Hematopoietic multipotent progenitor cell treated with erythropoietin and hydrocortisone succinate and interleukin-3 and kit ligand, for 4 days (in vitro differentiated cells): ENCODE measurements around the gene GAB1.

Experiments
- DNase-seq: peaks from one replicate; pipeline ENCODE4 v3.0.0-alpha.2; 2015

The GAB1 gene

GRCh38 chr4:143424276-143424675 lies 87.6 kb downstream of the GAB1 start:
- no peak for DNase-seq

DNA sequence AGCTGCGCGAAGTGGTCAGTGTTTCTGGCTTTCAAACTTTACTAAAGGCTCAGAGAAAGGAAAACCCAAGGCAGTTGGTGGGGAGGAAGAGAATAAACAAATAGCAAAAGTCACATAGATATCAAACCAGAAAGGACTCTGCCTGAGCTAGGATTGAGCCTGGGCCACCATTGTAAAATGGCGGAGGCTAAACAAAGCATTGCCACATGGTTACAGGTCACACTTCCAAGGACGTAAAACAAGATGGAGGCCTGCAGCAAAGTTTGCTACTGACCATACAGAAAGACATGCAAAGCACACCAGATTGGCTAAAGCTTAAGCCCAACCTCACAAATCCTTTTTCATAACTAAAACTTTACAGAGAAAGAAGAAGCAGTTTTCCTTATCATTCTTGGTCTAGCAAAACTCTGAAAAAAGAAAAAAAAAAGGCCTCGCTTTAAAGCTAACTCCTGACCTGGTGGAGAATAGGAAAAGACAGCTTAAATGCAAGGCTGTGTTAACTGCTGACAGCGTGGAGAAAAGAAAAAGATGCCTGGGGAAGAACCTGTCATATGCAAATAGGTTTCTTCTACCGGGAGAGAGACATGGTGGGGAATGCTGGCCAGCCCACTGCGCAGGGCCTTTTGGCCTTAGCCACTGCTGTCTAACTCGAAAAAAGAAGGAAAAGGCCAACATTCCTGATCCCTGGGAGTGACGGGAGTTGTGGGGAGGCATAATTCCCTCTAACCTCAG lies 95.0 kb downstream of the GAB1 start:
- DNase-seq, result no peak

- DNase-seq, result no peak
These were observed 95.5 kb downstream of the GAB1 start for GRCh38 chr4:143432258-143432591.

DNA sequence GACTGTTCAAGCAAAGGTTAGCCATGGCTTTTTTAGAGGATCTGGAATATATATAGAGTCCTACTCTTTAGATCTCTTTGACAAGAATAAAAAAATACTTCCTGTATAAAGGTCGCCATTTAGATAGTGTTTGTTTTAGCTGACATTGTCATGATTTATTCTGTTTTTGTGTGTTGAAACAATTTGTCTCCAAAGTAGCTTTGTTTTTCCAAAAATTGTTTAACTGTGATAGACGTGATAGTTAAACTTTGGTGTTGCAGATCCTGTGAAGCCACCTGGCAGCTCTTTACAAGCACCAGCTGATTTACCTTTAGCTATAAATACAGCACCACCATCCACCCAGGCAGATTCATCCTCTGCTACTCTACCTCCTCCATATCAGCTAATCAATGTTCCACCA lies 96.6 kb downstream of the GAB1 start:
- DNase-seq, result no peak

DNA sequence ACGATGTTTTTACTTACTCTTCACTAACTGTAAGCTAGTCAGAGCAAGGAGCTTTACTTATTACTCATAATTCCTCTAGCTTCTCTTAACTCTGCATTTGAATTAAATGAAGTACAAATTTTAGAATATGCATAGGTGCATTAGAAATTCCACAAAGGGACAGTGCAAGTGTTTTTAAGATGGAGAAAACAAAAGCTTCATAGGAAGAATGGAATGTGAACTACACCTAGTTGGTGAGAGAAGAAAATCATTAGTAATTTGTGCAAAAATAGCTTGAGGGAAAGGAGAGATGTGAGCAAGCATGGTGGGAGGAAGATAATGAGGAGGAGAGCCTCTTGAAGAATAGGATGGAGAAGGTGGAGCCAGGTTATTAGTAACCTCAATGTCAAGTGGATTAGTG lies 99.3 kb downstream of the GAB1 start:
- DNase-seq, result no peak

- no peak for DNase-seq
These were observed 100.8 kb downstream of the GAB1 start for GRCh38 chr4:143437476-143437875.

DNA sequence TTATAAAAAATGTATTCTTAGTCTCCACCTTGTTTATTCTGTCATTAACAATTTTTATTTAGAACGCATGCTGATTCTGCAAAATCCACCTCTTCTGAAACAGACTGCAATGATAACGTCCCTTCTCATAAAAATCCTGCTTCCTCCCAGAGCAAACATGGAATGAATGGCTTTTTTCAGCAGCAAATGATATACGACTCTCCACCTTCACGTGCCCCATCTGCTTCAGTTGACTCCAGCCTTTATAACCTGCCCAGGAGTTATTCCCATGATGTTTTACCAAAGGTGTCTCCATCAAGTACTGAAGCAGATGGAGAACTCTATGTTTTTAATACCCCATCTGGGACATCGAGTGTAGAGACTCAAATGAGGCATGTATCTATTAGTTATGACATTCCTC lies 101.3 kb downstream of the GAB1 start:
- DNase-seq, result no peak

DNA sequence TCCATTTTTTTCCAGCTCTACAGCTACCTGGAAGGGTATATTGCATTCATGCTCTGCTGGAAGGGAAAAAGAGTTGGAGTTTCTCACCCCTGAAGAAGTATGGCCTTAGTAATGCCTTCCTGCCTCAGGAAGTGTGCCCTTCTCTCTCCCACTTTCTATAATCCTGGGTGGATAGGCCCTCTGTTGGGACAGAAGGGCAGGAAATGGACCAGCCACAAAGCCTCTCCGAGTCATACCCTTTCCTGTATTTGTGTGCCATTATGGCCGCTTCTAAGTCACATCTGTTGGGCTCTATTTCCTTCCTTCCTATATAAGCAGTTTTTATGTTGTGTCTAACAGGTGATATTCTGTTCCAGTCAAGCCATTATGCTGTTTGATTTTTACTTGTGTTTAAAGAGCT lies 102.0 kb downstream of the GAB1 start:
- peak; percentile 5 for DNase-seq

GRCh38 chr4:143441109-143441508 lies 104.4 kb downstream of the GAB1 start:
- DNase-seq, result no peak

GRCh38 chr4:143441678-143442077 lies 105.0 kb downstream of the GAB1 start:
- DNase-seq, result no peak

DNA sequence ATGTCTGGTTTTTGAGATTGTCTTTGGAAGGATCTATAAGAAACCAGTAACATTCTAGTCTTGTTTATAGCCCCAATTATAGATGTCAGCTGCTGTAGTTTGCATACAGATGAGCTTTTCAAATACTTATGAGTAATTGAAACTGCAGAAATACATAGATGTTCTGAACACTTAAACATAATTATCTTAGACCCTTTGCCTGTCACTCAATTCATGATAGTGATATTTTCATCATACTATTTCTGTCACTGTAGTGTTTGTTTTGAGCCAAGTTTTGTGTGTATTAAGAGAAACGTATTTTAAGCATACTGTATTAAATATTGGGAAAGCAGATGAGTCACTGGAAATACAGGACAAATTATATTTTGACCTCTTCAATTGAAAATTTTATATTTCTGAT lies 107.1 kb downstream of the GAB1 start:
- DNase-seq, result no peak

DNA sequence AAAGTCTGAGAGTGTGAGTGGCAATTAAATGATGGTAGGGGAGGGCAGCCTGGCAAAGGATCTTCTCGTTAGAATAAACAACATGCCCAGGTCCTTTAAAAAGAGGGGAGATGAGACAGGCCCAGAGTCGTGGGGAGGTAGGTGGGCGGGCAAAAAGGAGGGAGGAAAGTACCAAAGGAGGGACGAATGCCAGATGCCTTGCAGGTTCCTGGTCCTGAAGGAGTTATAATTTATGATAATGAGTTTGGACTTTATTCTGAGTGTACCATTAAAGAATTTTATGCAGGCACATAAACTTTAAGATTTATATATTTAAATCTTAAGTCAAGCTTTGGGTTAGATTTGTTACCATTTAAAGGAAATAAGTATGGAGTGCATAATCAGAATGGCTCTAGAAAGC lies 114.5 kb downstream of the GAB1 start:
- DNase-seq, result no peak

DNA sequence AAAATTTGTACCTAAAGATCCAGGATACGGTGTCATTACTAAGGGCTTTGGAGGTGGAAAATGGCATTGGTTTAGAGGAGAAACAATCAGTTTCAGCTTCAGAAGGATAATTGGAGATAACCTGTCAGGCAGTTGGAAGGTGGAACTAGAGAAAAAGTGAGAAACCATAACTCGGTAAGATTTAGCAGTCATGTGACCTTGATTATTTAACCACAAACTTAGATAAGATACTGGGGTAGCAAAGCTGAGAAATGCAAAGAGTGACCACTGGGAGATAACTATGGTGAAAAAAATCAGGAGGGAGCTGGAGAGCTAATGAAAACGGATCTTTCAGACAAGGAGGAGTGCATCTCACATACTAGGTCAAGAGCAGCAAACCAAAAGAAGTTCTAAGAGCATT lies 118.5 kb downstream of the GAB1 start:
- peak; percentile 12 for DNase-seq

- DNase-seq, result no peak
These were observed 122.3 kb downstream of the GAB1 start for GRCh38 chr4:143458966-143459365.

DNA sequence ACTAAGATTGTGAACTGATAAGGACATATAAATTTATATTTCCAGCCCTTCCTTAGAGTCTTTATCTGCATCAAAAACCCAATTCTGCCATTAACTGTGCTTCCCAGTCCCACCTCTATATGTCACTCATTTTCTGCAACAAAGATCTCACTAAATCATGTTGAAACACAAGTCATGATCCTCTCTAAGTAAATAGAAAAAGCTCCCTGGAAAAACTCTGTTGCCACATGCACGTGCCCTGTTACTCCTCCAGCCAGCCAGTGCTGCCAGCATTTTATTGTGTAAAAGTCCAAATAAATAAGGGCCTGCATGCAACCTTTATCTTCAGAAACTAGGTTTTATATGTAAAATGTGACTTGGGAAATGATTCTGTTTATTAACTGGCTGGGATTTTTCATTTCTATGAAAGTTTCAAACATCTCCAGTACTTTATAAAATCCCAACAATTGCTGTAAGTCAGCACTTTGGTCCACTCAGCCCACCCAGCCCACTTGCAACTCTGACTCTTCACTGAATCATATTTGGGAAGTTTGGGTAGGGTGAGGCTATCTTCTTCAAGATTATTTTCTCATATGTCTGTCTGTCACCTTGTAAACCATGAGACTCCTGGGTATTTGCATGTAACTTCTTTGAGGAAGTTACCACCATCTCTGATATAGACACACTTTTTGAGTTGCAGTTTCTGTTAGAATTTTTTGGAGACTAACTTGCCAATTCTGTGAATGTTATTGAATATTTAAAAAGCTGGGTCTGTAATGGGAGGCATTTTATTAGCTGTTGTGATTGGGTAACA lies 136.9 kb downstream of the GAB1 start:
- no peak for DNase-seq

DNA sequence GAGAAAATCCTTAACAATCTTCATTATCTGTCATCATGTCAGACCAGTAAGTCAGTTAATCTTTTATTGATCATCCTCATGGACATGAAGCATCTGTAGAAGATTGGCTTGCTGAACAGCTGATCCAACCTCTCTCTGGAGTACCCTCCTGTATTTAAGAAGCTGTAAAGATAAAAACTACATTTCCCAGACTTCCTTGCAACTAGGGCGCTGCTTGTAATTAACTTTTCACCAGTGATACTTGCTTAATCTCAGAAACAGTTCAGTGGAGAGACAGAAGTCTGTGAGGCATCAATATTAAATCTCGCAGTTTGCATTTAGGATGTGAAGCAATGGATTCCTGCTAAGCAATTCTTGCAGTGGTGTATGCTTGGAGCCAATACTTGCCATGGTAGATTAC lies 140.8 kb downstream of the GAB1 start:
- DNase-seq, result no peak

DNA sequence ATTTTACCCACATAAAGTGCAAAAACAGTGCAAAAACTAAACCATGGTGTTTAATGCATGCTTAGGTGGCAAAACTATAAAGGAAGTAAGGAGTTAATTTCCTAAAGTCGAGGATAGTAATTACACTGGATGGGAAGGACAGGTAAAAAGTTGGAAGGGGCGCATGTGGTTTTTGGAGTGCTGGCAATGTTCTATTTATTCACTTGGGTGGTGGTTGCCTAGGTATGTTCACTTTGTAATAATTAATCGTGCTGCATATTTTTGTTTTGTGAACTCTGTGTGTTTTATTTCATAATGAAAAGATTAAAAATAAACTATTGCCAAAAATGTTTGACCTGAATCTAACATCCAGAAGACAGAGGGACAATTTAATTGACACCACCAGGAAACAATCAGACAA lies 144.7 kb downstream of the GAB1 start:
- no peak for DNase-seq

GRCh38 chr4:143482840-143483239 lies 146.2 kb downstream of the GAB1 start:
- DNase-seq, result peak; percentile 76

- DNase-seq, result no peak
These were observed 149.6 kb downstream of the GAB1 start for GRCh38 chr4:143486314-143486713.

GRCh38 chr4:143488687-143489086 lies 152.0 kb downstream of the GAB1 start:
- DNase-seq, result no peak

GRCh38 chr4:143489106-143489505 lies 152.4 kb downstream of the GAB1 start:
- DNase-seq, result no peak

DNA sequence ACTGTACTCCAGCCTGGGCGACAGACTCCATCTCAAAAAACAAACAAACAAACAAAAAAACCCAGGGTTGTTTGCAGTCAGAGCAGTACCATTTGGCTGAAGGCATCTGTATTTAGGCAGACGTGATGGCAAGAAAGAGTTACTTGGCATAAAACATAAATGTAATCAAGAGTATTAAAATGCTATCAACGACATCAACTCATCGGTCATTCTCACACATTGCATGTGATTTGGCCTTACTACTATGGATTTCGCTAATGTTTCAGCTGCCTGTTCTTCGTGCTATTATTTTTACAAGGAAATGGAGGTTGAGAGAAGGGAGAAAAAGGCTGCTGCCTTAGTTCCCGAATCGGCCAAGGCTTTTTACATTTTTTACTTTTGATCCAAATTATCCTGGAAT lies 161.3 kb downstream of the GAB1 start:
- DNase-seq, result no peak

DNA sequence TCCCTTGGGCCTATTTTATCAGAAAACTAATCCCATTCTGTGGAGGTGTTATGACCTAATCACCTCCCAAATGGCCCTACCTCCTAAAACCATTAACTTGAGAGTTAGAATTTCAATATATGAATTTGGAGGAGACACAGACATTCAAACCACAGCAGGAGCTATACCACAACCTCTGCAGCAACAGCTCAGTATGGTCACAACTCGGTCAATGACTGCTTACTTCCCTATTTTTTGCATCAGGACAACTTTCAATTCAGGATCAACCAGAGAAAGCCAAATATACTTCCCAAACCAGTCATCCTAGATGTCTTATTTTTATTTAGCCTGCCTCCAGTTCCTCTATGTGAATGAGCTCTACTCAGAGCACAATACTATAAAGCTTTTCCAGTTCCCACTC lies 165.6 kb downstream of the GAB1 start:
- peak; percentile 44 for DNase-seq

- no peak for DNase-seq
These were observed 169.4 kb downstream of the GAB1 start for GRCh38 chr4:143506031-143506430.

DNA sequence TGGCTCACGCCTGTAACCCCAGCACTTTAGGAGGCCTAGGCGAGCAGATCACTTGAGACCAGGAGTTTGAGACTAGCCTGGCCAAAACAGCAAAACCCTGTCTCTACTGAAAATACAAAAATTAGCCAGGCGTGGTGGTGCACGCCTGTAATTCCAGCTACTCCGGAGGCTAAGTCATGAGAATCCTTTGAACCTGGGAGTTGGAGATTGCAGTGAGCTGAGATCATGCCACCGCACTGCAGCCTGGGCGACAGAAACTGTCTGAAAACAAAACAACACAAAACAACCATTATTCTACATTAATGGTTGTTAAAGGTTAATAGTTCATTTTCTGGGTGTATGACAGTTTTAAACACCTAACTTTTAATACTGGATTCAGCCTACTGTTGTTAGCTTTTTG lies 175.2 kb downstream of the GAB1 start:
- DNase-seq, result no peak
